ENCODE measurements around the gene INPP5J.

Gene INPP5J

GRCh38 chr22:31148953-31149627 lies 26.3 kb downstream of the INPP5J start (continued):
- TF ChIP-seq, protein P1, sequence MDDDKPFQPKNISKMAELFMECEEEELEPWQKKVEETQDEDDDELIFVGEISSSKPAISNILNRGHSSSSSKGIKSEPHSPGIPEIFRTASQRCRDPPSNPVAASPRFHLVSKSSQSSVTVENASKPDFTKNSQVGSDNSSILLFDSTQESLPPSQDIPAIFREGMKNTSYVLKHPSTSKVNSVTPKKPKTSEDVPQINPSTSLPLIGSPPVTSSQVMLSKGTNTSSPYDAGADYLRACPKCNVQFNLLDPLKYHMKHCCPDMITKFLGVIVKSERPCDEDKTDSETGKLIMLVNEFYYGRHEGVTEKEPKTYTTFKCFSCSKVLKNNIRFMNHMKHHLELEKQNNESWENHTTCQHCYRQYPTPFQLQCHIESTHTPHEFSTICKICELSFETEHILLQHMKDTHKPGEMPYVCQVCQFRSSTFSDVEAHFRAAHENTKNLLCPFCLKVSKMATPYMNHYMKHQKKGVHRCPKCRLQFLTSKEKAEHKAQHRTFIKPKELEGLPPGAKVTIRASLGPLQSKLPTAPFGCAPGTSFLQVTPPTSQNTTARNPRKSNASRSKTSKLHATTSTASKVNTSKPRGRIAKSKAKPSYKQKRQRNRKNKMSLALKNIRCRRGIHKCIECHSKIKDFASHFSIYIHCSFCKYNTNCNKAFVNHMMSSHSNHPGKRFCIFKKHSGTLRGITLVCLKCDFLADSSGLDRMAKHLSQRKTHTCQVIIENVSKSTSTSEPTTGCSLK (tag by site-specific recombination; IDR thresholded peaks at IDR 0.05) = no peak
- TF ChIP-seq ZNF274 (IDR thresholded peaks at IDR 0.05; ENCODE audit: low read length) (no peak), ZNF274 (tag by site-specific recombination; IDR thresholded peaks at IDR 0.05; ENCODE audit: borderline replicate concordance) (no peak), GLI2 (tag by site-specific recombination; IDR thresholded peaks at IDR 0.05; ENCODE audit: borderline replicate concordance, low read depth) (no peak), ZNF335 (tag by site-specific recombination; conservative IDR thresholded peaks at IDR 0.05) (0 out of 2 replicates have a peak, but pooled peaks have one; percentile 39), ZBTB17 (tag by site-specific recombination; IDR thresholded peaks at IDR 0.05) (peak; percentile 65), HOXD13 (CRISPR knock-in tag; IDR thresholded peaks at IDR 0.05; ENCODE audit: borderline replicate concordance) (no peak), ZNF311 (tag by site-specific recombination; IDR thresholded peaks at IDR 0.05; ENCODE audit: borderline replicate concordance) (no peak), ZNF10 (tag by site-specific recombination; IDR thresholded peaks at IDR 0.05) (no peak), ZNF266 (tag by site-specific recombination; IDR thresholded peaks at IDR 0.05; ENCODE audit: low read depth) (no peak), ZNF701 (tag by site-specific recombination; IDR thresholded peaks at IDR 0.05) (no peak), ZNF239 (tag by site-specific recombination; IDR thresholded peaks at IDR 0.05) (no peak), ZNF596 (tag by site-specific recombination; IDR thresholded peaks at IDR 0.05) (no peak), ZNF658 (tag by site-specific recombination; IDR thresholded peaks at IDR 0.05) (no peak), KLF8 (tag by site-specific recombination; IDR thresholded peaks at IDR 0.05) (0 out of 2 replicates have a peak, but pooled peaks have one; percentile 25), RBAK (tag by site-specific recombination; IDR thresholded peaks at IDR 0.05) (no peak), ZBTB1 (tag by site-specific recombination; IDR thresholded peaks at IDR 0.05) (no peak), ZNF354C (tag by site-specific recombination; IDR thresholded peaks at IDR 0.05; ENCODE audit: borderline replicate concordance, low read depth) (no peak)
- TF ChIP-seq, protein P2, sequence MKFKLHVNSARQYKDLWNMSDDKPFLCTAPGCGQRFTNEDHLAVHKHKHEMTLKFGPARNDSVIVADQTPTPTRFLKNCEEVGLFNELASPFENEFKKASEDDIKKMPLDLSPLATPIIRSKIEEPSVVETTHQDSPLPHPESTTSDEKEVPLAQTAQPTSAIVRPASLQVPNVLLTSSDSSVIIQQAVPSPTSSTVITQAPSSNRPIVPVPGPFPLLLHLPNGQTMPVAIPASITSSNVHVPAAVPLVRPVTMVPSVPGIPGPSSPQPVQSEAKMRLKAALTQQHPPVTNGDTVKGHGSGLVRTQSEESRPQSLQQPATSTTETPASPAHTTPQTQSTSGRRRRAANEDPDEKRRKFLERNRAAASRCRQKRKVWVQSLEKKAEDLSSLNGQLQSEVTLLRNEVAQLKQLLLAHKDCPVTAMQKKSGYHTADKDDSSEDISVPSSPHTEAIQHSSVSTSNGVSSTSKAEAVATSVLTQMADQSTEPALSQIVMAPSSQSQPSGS (tag by site-specific recombination; IDR thresholded peaks at IDR 0.05; ENCODE audit: low read depth) = no peak
- TF ChIP-seq, protein P3, sequence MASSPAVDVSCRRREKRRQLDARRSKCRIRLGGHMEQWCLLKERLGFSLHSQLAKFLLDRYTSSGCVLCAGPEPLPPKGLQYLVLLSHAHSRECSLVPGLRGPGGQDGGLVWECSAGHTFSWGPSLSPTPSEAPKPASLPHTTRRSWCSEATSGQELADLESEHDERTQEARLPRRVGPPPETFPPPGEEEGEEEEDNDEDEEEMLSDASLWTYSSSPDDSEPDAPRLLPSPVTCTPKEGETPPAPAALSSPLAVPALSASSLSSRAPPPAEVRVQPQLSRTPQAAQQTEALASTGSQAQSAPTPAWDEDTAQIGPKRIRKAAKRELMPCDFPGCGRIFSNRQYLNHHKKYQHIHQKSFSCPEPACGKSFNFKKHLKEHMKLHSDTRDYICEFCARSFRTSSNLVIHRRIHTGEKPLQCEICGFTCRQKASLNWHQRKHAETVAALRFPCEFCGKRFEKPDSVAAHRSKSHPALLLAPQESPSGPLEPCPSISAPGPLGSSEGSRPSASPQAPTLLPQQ (tag by site-specific recombination; IDR thresholded peaks at IDR 0.05) = peak; percentile 81
- TF ChIP-seq, protein P4, sequence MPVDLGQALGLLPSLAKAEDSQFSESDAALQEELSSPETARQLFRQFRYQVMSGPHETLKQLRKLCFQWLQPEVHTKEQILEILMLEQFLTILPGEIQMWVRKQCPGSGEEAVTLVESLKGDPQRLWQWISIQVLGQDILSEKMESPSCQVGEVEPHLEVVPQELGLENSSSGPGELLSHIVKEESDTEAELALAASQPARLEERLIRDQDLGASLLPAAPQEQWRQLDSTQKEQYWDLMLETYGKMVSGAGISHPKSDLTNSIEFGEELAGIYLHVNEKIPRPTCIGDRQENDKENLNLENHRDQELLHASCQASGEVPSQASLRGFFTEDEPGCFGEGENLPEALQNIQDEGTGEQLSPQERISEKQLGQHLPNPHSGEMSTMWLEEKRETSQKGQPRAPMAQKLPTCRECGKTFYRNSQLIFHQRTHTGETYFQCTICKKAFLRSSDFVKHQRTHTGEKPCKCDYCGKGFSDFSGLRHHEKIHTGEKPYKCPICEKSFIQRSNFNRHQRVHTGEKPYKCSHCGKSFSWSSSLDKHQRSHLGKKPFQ (tag by site-specific recombination; IDR thresholded peaks at IDR 0.05) = no peak
- TF ChIP-seq, protein P5, sequence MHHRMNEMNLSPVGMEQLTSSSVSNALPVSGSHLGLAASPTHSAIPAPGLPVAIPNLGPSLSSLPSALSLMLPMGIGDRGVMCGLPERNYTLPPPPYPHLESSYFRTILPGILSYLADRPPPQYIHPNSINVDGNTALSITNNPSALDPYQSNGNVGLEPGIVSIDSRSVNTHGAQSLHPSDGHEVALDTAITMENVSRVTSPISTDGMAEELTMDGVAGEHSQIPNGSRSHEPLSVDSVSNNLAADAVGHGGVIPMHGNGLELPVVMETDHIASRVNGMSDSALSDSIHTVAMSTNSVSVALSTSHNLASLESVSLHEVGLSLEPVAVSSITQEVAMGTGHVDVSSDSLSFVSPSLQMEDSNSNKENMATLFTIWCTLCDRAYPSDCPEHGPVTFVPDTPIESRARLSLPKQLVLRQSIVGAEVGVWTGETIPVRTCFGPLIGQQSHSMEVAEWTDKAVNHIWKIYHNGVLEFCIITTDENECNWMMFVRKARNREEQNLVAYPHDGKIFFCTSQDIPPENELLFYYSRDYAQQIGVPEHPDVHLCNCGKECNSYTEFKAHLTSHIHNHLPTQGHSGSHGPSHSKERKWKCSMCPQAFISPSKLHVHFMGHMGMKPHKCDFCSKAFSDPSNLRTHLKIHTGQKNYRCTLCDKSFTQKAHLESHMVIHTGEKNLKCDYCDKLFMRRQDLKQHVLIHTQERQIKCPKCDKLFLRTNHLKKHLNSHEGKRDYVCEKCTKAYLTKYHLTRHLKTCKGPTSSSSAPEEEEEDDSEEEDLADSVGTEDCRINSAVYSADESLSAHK (tag by site-specific recombination; IDR thresholded peaks at IDR 0.05) = no peak
- TF ChIP-seq, protein P6, sequence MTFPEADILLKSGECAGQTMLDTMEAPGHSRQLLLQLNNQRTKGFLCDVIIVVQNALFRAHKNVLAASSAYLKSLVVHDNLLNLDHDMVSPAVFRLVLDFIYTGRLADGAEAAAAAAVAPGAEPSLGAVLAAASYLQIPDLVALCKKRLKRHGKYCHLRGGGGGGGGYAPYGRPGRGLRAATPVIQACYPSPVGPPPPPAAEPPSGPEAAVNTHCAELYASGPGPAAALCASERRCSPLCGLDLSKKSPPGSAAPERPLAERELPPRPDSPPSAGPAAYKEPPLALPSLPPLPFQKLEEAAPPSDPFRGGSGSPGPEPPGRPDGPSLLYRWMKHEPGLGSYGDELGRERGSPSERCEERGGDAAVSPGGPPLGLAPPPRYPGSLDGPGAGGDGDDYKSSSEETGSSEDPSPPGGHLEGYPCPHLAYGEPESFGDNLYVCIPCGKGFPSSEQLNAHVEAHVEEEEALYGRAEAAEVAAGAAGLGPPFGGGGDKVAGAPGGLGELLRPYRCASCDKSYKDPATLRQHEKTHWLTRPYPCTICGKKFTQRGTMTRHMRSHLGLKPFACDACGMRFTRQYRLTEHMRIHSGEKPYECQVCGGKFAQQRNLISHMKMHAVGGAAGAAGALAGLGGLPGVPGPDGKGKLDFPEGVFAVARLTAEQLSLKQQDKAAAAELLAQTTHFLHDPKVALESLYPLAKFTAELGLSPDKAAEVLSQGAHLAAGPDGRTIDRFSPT (tag by site-specific recombination; IDR thresholded peaks at IDR 0.05) = no peak

All from HEK293 (cell line).